ENCODE measurements around the gene GRIN2D.

GRIN2D gene

GRCh38 chr19:48433337-48433736 lies 39.9 kb downstream of the GRIN2D start:
- Histone ChIP-seq H3K4me1 (ENCODE audit: control insufficient read depth, insufficient read depth, low read length) (no peaks in the 10 kb centered on the region), H3K9me3 (ENCODE audit: control insufficient read depth, low read length) (no peaks in the 10 kb centered on the region), H3K9ac (ENCODE audit: low read length) (no peak overlapping the region), H3K36me3 (ENCODE audit: control insufficient read depth, insufficient read depth, low read length) (no peaks in the 10 kb centered on the region), H3K27me3 (ENCODE audit: control insufficient read depth, insufficient read depth, low read length) (peaks cover 9% of the 10 kb centered on the region), H3K4me3 (ENCODE audit: low read length) (no peak overlapping the region)

- Histone ChIP-seq H3K27me3 (ENCODE audit: control insufficient read depth, insufficient read depth, low read length) (peaks cover 17% of the 10 kb centered on the region), H3K4me1 (ENCODE audit: control insufficient read depth, insufficient read depth, low read length) (no peaks in the 10 kb centered on the region), H3K4me3 (ENCODE audit: low read length) (no peak overlapping the region), H3K36me3 (ENCODE audit: control insufficient read depth, insufficient read depth, low read length) (no peaks in the 10 kb centered on the region), H3K9ac (ENCODE audit: low read length) (no peak overlapping the region), H3K9me3 (ENCODE audit: control insufficient read depth, low read length) (no peaks in the 10 kb centered on the region)
Observed at GRCh38 chr19:48436586-48436985, 43.1 kb downstream of the GRIN2D start.

GRCh38 chr19:48441360-48442050 lies 48.0 kb downstream of the GRIN2D start:
- Histone ChIP-seq H3K9me3 (ENCODE audit: control insufficient read depth, low read length) (no peaks in the 10 kb centered on the region), H3K27me3 (ENCODE audit: control insufficient read depth, insufficient read depth, low read length) (peaks cover 34% of the 10 kb centered on the region), H3K4me3 (ENCODE audit: low read length) (no peak overlapping the region), H3K9ac (ENCODE audit: low read length) (no peak overlapping the region), H3K36me3 (ENCODE audit: control insufficient read depth, insufficient read depth, low read length) (no peaks in the 10 kb centered on the region), H3K4me1 (ENCODE audit: control insufficient read depth, insufficient read depth, low read length) (peaks cover 19% of the 10 kb centered on the region)

- peaks cover 22% of the 10 kb centered on the region for H3K4me1 ChIP-seq (ENCODE audit: control insufficient read depth, insufficient read depth, low read length)
- H3K36me3 ChIP-seq (ENCODE audit: control insufficient read depth, insufficient read depth, low read length), result no peaks in the 10 kb centered on the region
- no peaks in the 10 kb centered on the region for H3K9me3 ChIP-seq (ENCODE audit: control insufficient read depth, low read length)
- H3K9ac ChIP-seq (ENCODE audit: low read length), result no peak overlapping the region
- H3K27me3 ChIP-seq (ENCODE audit: control insufficient read depth, insufficient read depth, low read length), result peaks cover 29% of the 10 kb centered on the region
- no peak overlapping the region for H3K4me3 ChIP-seq (ENCODE audit: low read length)
Observed at GRCh38 chr19:48442116-48443035, 48.9 kb downstream of the GRIN2D start.

- Histone ChIP-seq H3K27me3 (ENCODE audit: control insufficient read depth, insufficient read depth, low read length) (peaks cover 29% of the 10 kb centered on the region), H3K9me3 (ENCODE audit: control insufficient read depth, low read length) (no peaks in the 10 kb centered on the region), H3K4me3 (ENCODE audit: low read length) (no peak overlapping the region), H3K36me3 (ENCODE audit: control insufficient read depth, insufficient read depth, low read length) (no peaks in the 10 kb centered on the region), H3K4me1 (ENCODE audit: control insufficient read depth, insufficient read depth, low read length) (peaks cover 22% of the 10 kb centered on the region), H3K9ac (ENCODE audit: low read length) (no peak overlapping the region)
Observed at GRCh38 chr19:48443256-48443655, 49.8 kb downstream of the GRIN2D start.

Measured in mucosa of stomach (tissue), 1 donor.